Measurements from ENCODE around the gene SHF.

SHF gene

GRCh38 chr15:45185069-45185779 is 2.5 kb downstream of the SHF start:
- Histone ChIP-seq H3K27me3 (ENCODE audit: insufficient read depth, low read depth) (no peaks in the 10 kb centered on the region), H3K4me2 (no peak overlapping the region), H2AFZ (ENCODE audit: low read depth) (no peak overlapping the region), H3K4me1 (ENCODE audit: low read depth, poor library complexity, severe bottlenecking) (peaks cover 16% of the 10 kb centered on the region), H4K20me1 (ENCODE audit: insufficient read depth) (no peaks in the 10 kb centered on the region), H3K4me3 (IDR thresholded peaks at IDR 0.05; ENCODE audit: insufficient read depth, low read depth, low read length) (no peak overlapping the region), H3K79me2 (ENCODE audit: insufficient read depth, low read depth) (no peaks in the 10 kb centered on the region), H3K36me3 (ENCODE audit: insufficient read depth) (no peaks in the 10 kb centered on the region), H3K9ac (no peak overlapping the region), H3K27ac (no peak overlapping the region)
- no peak for TF ChIP-seq CTCF (conservative IDR thresholded peaks at IDR 0.05; ENCODE audit: low read depth, low read length)

GRCh38 chr15:45184562-45185041 is 3.2 kb downstream of the SHF start:
- Histone ChIP-seq H3K36me3 (ENCODE audit: insufficient read depth) (no peaks in the 10 kb centered on the region), H4K20me1 (ENCODE audit: insufficient read depth) (no peaks in the 10 kb centered on the region), H3K27ac (no peak overlapping the region), H3K27me3 (ENCODE audit: insufficient read depth, low read depth) (no peaks in the 10 kb centered on the region), H3K79me2 (ENCODE audit: insufficient read depth, low read depth) (no peaks in the 10 kb centered on the region), H3K9ac (no peak overlapping the region), H3K4me1 (ENCODE audit: low read depth, poor library complexity, severe bottlenecking) (peaks cover 16% of the 10 kb centered on the region), H3K4me3 (IDR thresholded peaks at IDR 0.05; ENCODE audit: insufficient read depth, low read depth, low read length) (no peak overlapping the region), H3K4me2 (no peak overlapping the region), H2AFZ (ENCODE audit: low read depth) (no peak overlapping the region)
- TF ChIP-seq CTCF (conservative IDR thresholded peaks at IDR 0.05; ENCODE audit: low read depth, low read length): no peak

- Histone ChIP-seq H3K27me3 (ENCODE audit: insufficient read depth, low read depth) (no peaks in the 10 kb centered on the region), H4K20me1 (ENCODE audit: insufficient read depth) (no peaks in the 10 kb centered on the region), H2AFZ (ENCODE audit: low read depth) (no peak overlapping the region), H3K4me2 (no peak overlapping the region; the same call in 1 of the 2 replicates), H3K27ac (no peak overlapping the region), H3K4me3 (IDR thresholded peaks at IDR 0.05; ENCODE audit: insufficient read depth, low read depth, low read length) (no peak overlapping the region), H3K9ac (peak overlapping the region; percentile 20; the same call in 1 of the 2 replicates), H3K36me3 (ENCODE audit: insufficient read depth) (no peaks in the 10 kb centered on the region), H3K79me2 (ENCODE audit: insufficient read depth, low read depth) (no peaks in the 10 kb centered on the region), H3K4me1 (ENCODE audit: low read depth, poor library complexity, severe bottlenecking) (peaks cover 16% of the 10 kb centered on the region)
- TF ChIP-seq CTCF (conservative IDR thresholded peaks at IDR 0.05; ENCODE audit: low read depth, low read length): no peak
Observed at GRCh38 chr15:45183511-45183910, 4.3 kb downstream of the SHF start.

GRCh38 chr15:45182996-45183395 is 4.8 kb downstream of the SHF start:
- no peaks in the 10 kb centered on the region for H4K20me1 ChIP-seq (ENCODE audit: insufficient read depth)
- no peak overlapping the region for H3K27ac ChIP-seq
- peaks cover 12% of the 10 kb centered on the region for H3K4me1 ChIP-seq (ENCODE audit: low read depth, poor library complexity, severe bottlenecking)

More at GRCh38 chr15:45182996-45183395, 4.8 kb downstream of the SHF start:
- H3K27me3 ChIP-seq (ENCODE audit: insufficient read depth, low read depth): no peaks in the 10 kb centered on the region
- H3K4me3 ChIP-seq (IDR thresholded peaks at IDR 0.05; ENCODE audit: insufficient read depth, low read depth, low read length): no peak overlapping the region
- H3K4me2 ChIP-seq: peak overlapping the region; percentile 21; the same call in 1 of the 2 replicates
- no peak for TF ChIP-seq CTCF (conservative IDR thresholded peaks at IDR 0.05; ENCODE audit: low read depth, low read length)
- H3K79me2 ChIP-seq (ENCODE audit: insufficient read depth, low read depth): no peaks in the 10 kb centered on the region
- H2AFZ ChIP-seq (ENCODE audit: low read depth): no peak overlapping the region; the same call in 1 of the 2 replicates
- peak overlapping the region; percentile 20; the same call in 1 of the 2 replicates for H3K9ac ChIP-seq
- H3K36me3 ChIP-seq (ENCODE audit: insufficient read depth): no peaks in the 10 kb centered on the region

Measured in KMS-11 (cell line).